Measurements from ENCODE around the gene PARD3.

PARD3 gene

GRCh38 chr10:34172936-34173533 lies 642.1 kb downstream of the PARD3 start:
- no peak for DNase-seq
- Histone ChIP-seq H3K9me3 (ENCODE audit: control insufficient read depth, low read length) (no peaks in the 10 kb centered on the region), H3K27me3 (replicated peaks; ENCODE audit: control insufficient read depth, insufficient read depth, low read length, poor library complexity, severe bottlenecking) (no peaks in the 10 kb centered on the region), H3K4me3 (ENCODE audit: insufficient read depth, low read depth, low read length, poor library complexity, severe bottlenecking) (no peak overlapping the region), H3K36me3 (ENCODE audit: control insufficient read depth, insufficient read depth, low read length) (no peaks in the 10 kb centered on the region), H3K4me1 (ENCODE audit: control insufficient read depth, insufficient read depth, low read length, poor library complexity, severe bottlenecking) (no peaks in the 10 kb centered on the region), H3K27ac (ENCODE audit: insufficient read depth, low read length, poor library complexity, severe bottlenecking) (no peak overlapping the region)

GRCh38 chr10:34171957-34172527 lies 643.1 kb downstream of the PARD3 start:
- H3K9me3 ChIP-seq (ENCODE audit: control insufficient read depth, low read length) = no peaks in the 10 kb centered on the region
- H3K4me1 ChIP-seq (ENCODE audit: control insufficient read depth, insufficient read depth, low read length, poor library complexity, severe bottlenecking) = no peaks in the 10 kb centered on the region
- DNase-seq = no peak
- no peak overlapping the region for H3K27ac ChIP-seq (ENCODE audit: insufficient read depth, low read length, poor library complexity, severe bottlenecking)
- no peaks in the 10 kb centered on the region for H3K36me3 ChIP-seq (ENCODE audit: control insufficient read depth, insufficient read depth, low read length)
- no peaks in the 10 kb centered on the region for H3K27me3 ChIP-seq (replicated peaks; ENCODE audit: control insufficient read depth, insufficient read depth, low read length, poor library complexity, severe bottlenecking)
- no peak overlapping the region for H3K4me3 ChIP-seq (ENCODE audit: insufficient read depth, low read depth, low read length, poor library complexity, severe bottlenecking)

DNA sequence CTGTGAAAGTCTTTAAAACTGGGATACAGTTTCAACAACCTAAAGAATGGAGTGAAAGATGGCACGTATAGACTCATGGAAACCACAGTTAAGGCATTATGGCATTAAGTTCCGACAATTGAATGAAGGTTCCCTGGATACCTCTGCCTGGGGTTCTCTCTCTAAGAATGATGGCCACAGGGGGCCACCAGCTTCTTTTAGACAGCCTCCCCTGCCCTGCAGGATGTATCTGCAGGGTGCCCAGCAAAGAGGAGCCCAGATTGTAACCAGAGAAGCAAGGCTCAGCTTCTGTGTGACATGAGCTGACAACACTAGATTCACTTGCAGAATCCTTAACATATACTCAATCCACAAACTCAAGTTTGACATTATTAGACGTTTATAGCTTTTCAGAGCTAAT lies 645.4 kb downstream of the PARD3 start:
- no peak overlapping the region for H3K4me3 ChIP-seq (ENCODE audit: insufficient read depth, low read depth, low read length, poor library complexity, severe bottlenecking)
- H3K27me3 ChIP-seq (replicated peaks; ENCODE audit: control insufficient read depth, insufficient read depth, low read length, poor library complexity, severe bottlenecking) = no peaks in the 10 kb centered on the region
- H3K27ac ChIP-seq (ENCODE audit: insufficient read depth, low read length, poor library complexity, severe bottlenecking) = no peak overlapping the region
- no peaks in the 10 kb centered on the region for H3K9me3 ChIP-seq (ENCODE audit: control insufficient read depth, low read length)
- H3K36me3 ChIP-seq (ENCODE audit: control insufficient read depth, insufficient read depth, low read length) = no peaks in the 10 kb centered on the region
- no peaks in the 10 kb centered on the region for H3K4me1 ChIP-seq (ENCODE audit: control insufficient read depth, insufficient read depth, low read length, poor library complexity, severe bottlenecking)
- no peak for DNase-seq

- H3K36me3 ChIP-seq (ENCODE audit: control insufficient read depth, insufficient read depth, low read length) = no peaks in the 10 kb centered on the region
- H3K27ac ChIP-seq (ENCODE audit: insufficient read depth, low read length, poor library complexity, severe bottlenecking) = no peak overlapping the region
- H3K27me3 ChIP-seq (replicated peaks; ENCODE audit: control insufficient read depth, insufficient read depth, low read length, poor library complexity, severe bottlenecking) = no peaks in the 10 kb centered on the region
- no peaks in the 10 kb centered on the region for H3K4me1 ChIP-seq (ENCODE audit: control insufficient read depth, insufficient read depth, low read length, poor library complexity, severe bottlenecking)
- no peak overlapping the region for H3K4me3 ChIP-seq (ENCODE audit: insufficient read depth, low read depth, low read length, poor library complexity, severe bottlenecking)
- H3K9me3 ChIP-seq (ENCODE audit: control insufficient read depth, low read length) = no peaks in the 10 kb centered on the region
- DNase-seq = no peak
Measured at GRCh38 chr10:34169131-34169530, 646.0 kb downstream of the PARD3 start.

GRCh38 chr10:34168439-34168838 lies 646.7 kb downstream of the PARD3 start:
- Histone ChIP-seq H3K4me3 (ENCODE audit: insufficient read depth, low read depth, low read length, poor library complexity, severe bottlenecking) (no peak overlapping the region), H3K4me1 (ENCODE audit: control insufficient read depth, insufficient read depth, low read length, poor library complexity, severe bottlenecking) (no peaks in the 10 kb centered on the region)

GRCh38 chr10:34166823-34167222 lies 648.3 kb downstream of the PARD3 start:
- DNase-seq = no peak
- Histone ChIP-seq H3K36me3 (ENCODE audit: control insufficient read depth, insufficient read depth, low read length) (no peaks in the 10 kb centered on the region), H3K27ac (ENCODE audit: insufficient read depth, low read length, poor library complexity, severe bottlenecking) (no peak overlapping the region), H3K4me3 (ENCODE audit: insufficient read depth, low read depth, low read length, poor library complexity, severe bottlenecking) (no peak overlapping the region), H3K9me3 (ENCODE audit: control insufficient read depth, low read length) (no peaks in the 10 kb centered on the region), H3K27me3 (replicated peaks; ENCODE audit: control insufficient read depth, insufficient read depth, low read length, poor library complexity, severe bottlenecking) (no peaks in the 10 kb centered on the region), H3K4me1 (ENCODE audit: control insufficient read depth, insufficient read depth, low read length, poor library complexity, severe bottlenecking) (no peaks in the 10 kb centered on the region)

More at GRCh38 chr10:34168439-34168838, 646.7 kb downstream of the PARD3 start:
- Histone ChIP-seq H3K9me3 (ENCODE audit: control insufficient read depth, low read length) (no peaks in the 10 kb centered on the region), H3K36me3 (ENCODE audit: control insufficient read depth, insufficient read depth, low read length) (no peaks in the 10 kb centered on the region), H3K27me3 (replicated peaks; ENCODE audit: control insufficient read depth, insufficient read depth, low read length, poor library complexity, severe bottlenecking) (no peaks in the 10 kb centered on the region), H3K27ac (ENCODE audit: insufficient read depth, low read length, poor library complexity, severe bottlenecking) (no peak overlapping the region)
- DNase-seq = no peak

- Histone ChIP-seq H3K36me3 (ENCODE audit: control insufficient read depth, insufficient read depth, low read length) (no peaks in the 10 kb centered on the region), H3K9me3 (ENCODE audit: control insufficient read depth, low read length) (no peaks in the 10 kb centered on the region), H3K4me1 (ENCODE audit: control insufficient read depth, insufficient read depth, low read length, poor library complexity, severe bottlenecking) (no peaks in the 10 kb centered on the region), H3K27ac (ENCODE audit: insufficient read depth, low read length, poor library complexity, severe bottlenecking) (no peak overlapping the region), H3K4me3 (ENCODE audit: insufficient read depth, low read depth, low read length, poor library complexity, severe bottlenecking) (no peak overlapping the region), H3K27me3 (replicated peaks; ENCODE audit: control insufficient read depth, insufficient read depth, low read length, poor library complexity, severe bottlenecking) (no peaks in the 10 kb centered on the region)
- DNase-seq = no peak
Measured at GRCh38 chr10:34166354-34166753, 648.7 kb downstream of the PARD3 start.

DNA sequence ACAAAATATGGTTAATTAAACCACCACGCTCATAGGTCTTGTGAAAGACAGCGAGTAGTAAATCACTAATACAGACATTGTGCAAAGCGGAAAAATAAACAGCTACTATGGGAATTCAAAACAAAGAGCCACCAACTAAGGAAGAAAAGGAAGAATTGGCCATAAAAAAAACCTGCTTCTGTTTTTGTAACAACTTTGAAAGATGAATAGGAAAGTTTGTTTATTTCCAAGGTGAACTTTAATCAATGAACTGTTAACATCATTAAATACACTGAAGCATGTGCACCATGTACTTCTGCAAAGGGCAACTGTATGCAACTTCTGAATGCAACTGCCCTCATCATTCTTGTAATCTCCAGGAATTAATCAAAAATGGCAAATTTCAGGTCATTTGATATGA lies 651.1 kb downstream of the PARD3 start:
- Histone ChIP-seq H3K27me3 (replicated peaks; ENCODE audit: control insufficient read depth, insufficient read depth, low read length, poor library complexity, severe bottlenecking) (no peaks in the 10 kb centered on the region), H3K9me3 (ENCODE audit: control insufficient read depth, low read length) (no peaks in the 10 kb centered on the region), H3K36me3 (ENCODE audit: control insufficient read depth, insufficient read depth, low read length) (no peaks in the 10 kb centered on the region), H3K4me3 (ENCODE audit: insufficient read depth, low read depth, low read length, poor library complexity, severe bottlenecking) (no peak overlapping the region), H3K27ac (ENCODE audit: insufficient read depth, low read length, poor library complexity, severe bottlenecking) (no peak overlapping the region), H3K4me1 (ENCODE audit: control insufficient read depth, insufficient read depth, low read length, poor library complexity, severe bottlenecking) (no peaks in the 10 kb centered on the region)
- no peak for DNase-seq

GRCh38 chr10:34163075-34163905 lies 651.8 kb downstream of the PARD3 start:
- H3K27me3 ChIP-seq (replicated peaks; ENCODE audit: control insufficient read depth, insufficient read depth, low read length, poor library complexity, severe bottlenecking) = no peaks in the 10 kb centered on the region
- no peak overlapping the region for H3K4me3 ChIP-seq (ENCODE audit: insufficient read depth, low read depth, low read length, poor library complexity, severe bottlenecking)
- H3K4me1 ChIP-seq (ENCODE audit: control insufficient read depth, insufficient read depth, low read length, poor library complexity, severe bottlenecking) = no peaks in the 10 kb centered on the region
- H3K9me3 ChIP-seq (ENCODE audit: control insufficient read depth, low read length) = no peaks in the 10 kb centered on the region
- no peak overlapping the region for H3K27ac ChIP-seq (ENCODE audit: insufficient read depth, low read length, poor library complexity, severe bottlenecking)
- H3K36me3 ChIP-seq (ENCODE audit: control insufficient read depth, insufficient read depth, low read length) = no peaks in the 10 kb centered on the region
- DNase-seq = no peak

- no peaks in the 10 kb centered on the region for H3K36me3 ChIP-seq (ENCODE audit: control insufficient read depth, insufficient read depth, low read length)
- DNase-seq = no peak
- H3K9me3 ChIP-seq (ENCODE audit: control insufficient read depth, low read length) = no peaks in the 10 kb centered on the region
- H3K4me3 ChIP-seq (ENCODE audit: insufficient read depth, low read depth, low read length, poor library complexity, severe bottlenecking) = no peak overlapping the region
- no peaks in the 10 kb centered on the region for H3K4me1 ChIP-seq (ENCODE audit: control insufficient read depth, insufficient read depth, low read length, poor library complexity, severe bottlenecking)
- H3K27ac ChIP-seq (ENCODE audit: insufficient read depth, low read length, poor library complexity, severe bottlenecking) = no peak overlapping the region
- H3K27me3 ChIP-seq (replicated peaks; ENCODE audit: control insufficient read depth, insufficient read depth, low read length, poor library complexity, severe bottlenecking) = no peaks in the 10 kb centered on the region
Measured at GRCh38 chr10:34161777-34162370, 653.2 kb downstream of the PARD3 start.
